Epithelial cell of esophagus (primary cell): ENCODE results near the gene PRIMA1.

Source experiments
- DNase-seq: peaks from one replicate; pipeline ENCODE4 v3.0.0; 2010; ENCODE audit warnings: low read depth
- H3K4me3 ChIP-seq: 2 replicates; pipeline ENCODE4 v1.5.1; 2011; ENCODE audit warnings: mild to moderate bottlenecking, low read length, control low read depth
- TF ChIP-seq, protein P1 (sequence below): IDR thresholded peaks from 2 replicates; pipeline ENCODE4 v1.5.1; 2011; ENCODE audit warnings: low read depth, mild to moderate bottlenecking, low read length, control low read depth, inconsistent platforms; ENCODE audit not compliant: insufficient read depth; ENCODE audit errors: missing control alignments

PRIMA1 gene

DNA sequence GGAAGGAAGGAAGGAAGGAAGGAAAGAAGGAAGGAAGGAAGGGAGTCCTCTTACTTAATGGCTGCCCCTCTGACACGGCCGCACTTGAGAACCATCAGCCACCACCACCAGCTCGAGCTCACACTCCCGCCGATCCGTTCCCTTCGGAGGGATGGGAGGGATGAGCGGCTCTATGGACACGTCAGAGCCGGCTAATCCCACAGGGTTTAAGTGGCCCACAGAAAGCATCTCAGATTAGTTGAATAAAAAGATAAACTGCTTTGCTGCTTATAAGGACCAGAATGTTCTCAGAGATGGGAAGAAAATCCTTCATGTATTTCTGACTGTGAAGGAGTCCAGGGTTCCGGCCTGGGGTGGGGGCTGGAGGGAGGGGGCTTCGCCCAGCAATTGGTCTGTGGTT lies 31.1 kb downstream of the PRIMA1 start:
- TF ChIP-seq, protein P1, sequence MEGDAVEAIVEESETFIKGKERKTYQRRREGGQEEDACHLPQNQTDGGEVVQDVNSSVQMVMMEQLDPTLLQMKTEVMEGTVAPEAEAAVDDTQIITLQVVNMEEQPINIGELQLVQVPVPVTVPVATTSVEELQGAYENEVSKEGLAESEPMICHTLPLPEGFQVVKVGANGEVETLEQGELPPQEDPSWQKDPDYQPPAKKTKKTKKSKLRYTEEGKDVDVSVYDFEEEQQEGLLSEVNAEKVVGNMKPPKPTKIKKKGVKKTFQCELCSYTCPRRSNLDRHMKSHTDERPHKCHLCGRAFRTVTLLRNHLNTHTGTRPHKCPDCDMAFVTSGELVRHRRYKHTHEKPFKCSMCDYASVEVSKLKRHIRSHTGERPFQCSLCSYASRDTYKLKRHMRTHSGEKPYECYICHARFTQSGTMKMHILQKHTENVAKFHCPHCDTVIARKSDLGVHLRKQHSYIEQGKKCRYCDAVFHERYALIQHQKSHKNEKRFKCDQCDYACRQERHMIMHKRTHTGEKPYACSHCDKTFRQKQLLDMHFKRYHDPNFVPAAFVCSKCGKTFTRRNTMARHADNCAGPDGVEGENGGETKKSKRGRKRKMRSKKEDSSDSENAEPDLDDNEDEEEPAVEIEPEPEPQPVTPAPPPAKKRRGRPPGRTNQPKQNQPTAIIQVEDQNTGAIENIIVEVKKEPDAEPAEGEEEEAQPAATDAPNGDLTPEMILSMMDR: no peak
- no peak for DNase-seq
- H3K4me3 ChIP-seq: no peak overlapping the region

DNA sequence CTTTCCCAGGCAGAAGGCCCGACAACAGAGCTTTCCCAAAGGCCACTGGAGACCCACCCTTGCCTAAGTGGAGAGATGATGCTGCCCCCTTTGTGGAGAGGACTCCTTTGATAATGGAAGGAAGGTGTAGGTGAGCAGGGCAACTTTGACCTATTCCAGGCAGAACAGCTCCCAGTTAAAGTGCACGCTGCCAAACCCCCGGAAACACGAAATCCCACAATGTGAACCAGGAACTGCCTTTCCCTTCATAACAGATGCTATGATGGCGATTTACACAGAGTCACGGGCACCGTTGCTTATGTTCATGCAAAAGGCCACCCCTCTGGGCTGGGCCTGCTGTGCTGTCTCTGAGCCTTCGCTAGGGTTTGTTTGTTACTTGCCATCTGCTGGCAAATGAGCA lies 34.6 kb downstream of the PRIMA1 start:
- no peak overlapping the region for H3K4me3 ChIP-seq
- no peak for DNase-seq
- TF ChIP-seq, protein P1: no peak

- no peak overlapping the region for H3K4me3 ChIP-seq
- DNase-seq: no peak
- TF ChIP-seq, protein P1: no peak
Observed at GRCh38 chr14:93752980-93753561, 35.2 kb downstream of the PRIMA1 start.

DNA sequence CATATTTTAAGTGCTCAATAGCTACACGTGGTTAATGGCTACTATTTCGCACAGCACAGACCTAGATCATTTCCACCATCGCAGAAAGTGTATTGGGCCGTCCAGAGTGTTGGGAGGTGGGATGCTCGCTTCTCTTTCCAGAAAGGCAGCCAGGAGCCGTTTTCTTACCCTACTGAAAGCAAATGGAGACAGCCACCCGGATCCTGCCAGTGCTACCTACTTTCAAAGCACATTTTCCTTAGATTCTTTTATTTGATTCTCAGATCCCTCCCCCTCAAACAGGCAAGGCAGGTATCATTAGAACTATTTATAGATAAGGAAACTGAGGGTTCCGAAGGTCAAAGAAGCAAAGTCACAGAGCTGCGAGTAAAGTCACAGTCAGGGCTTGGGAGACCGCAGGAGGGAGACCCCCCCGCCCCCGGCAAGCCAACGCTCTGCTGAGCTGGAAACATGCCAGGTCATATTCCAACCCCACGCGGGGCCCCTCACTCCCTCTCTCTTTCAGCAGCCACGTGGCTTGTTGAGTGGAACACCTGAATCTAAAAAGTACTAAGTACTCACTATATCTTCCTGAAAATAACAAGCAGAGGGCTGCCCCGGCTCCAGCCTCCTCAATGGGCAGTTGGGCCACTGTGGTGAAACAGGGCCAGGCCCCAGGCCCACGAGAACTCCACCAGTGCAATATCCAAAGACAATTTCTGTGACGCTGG lies 36.2 kb downstream of the PRIMA1 start:
- DNase-seq: no peak
- TF ChIP-seq, protein P1: no peak
- no peak overlapping the region for H3K4me3 ChIP-seq

GRCh38 chr14:93749076-93749420 lies 39.2 kb downstream of the PRIMA1 start:
- H3K4me3 ChIP-seq: no peak overlapping the region

GRCh38 chr14:93748208-93749075 lies 39.8 kb downstream of the PRIMA1 start:
- no peak overlapping the region for H3K4me3 ChIP-seq
- DNase-seq: no peak
- TF ChIP-seq, protein P1: no peak

More at GRCh38 chr14:93749076-93749420, 39.2 kb downstream of the PRIMA1 start:
- no peak for DNase-seq
- TF ChIP-seq, protein P1: no peak
